H1 (cell line): ENCODE measurements around the gene MED19. TPM values are rescaled to one million over a fixed set of nuclear protein-coding genes. Genes with fewer than 3 reads are reported as not detected.

Experiments
- CTCF ChIA-PET: fragments of 300-600 bp; sonication (Branson Sonifier 250); formaldehyde crosslinking; loops from one replicate; lab custom pipeline; 2021; ENCODE audit not compliant: partially characterized antibody; lab: Charles Lee
- POLR2A ChIA-PET: fragments of 300-600 bp; sonication (Branson Sonifier 250); formaldehyde crosslinking; loops from one replicate; lab custom pipeline; 2021; ENCODE audit warnings: inconsistent platforms; ENCODE audit not compliant: partially characterized antibody; lab: Charles Lee
- DNase-seq, 2 experiments: peaks; one replicate each; pipeline versions ENCODE4 v3.0.0 to v3.0.0-alpha.2; 2010 to 2022; ENCODE audit warnings: low spot score in 2 of 2, low read depth in 1 of 2, mixed read lengths in 1 of 2
- FAIRE-seq: peaks from 2 replicates; lab custom pipeline; 2011; peaks lifted over from hg19 to GRCh38; lab: Jason Lieb, UNC
- H2AFZ ChIP-seq: 2 replicates; pipeline ENCODE4 v1.8.1; 2012; ENCODE audit warnings: low read length, inconsistent platforms
- H2AK5ac ChIP-seq: 2 replicates; pipeline ENCODE4 v1.6.1; 2013; ENCODE audit warnings: low read depth, low read length
- H2BK120ac ChIP-seq: replicated peaks from 2 replicates; pipeline ENCODE3; 2013; ENCODE audit warnings: low read depth, low read length, inconsistent platforms
- H2BK12ac ChIP-seq: 2 replicates; pipeline ENCODE4 v1.6.1; 2013; ENCODE audit warnings: low read depth, low read length
- H2BK15ac ChIP-seq: 2 replicates; pipeline ENCODE4 v1.6.1; 2013; ENCODE audit warnings: low read length
- H2BK20ac ChIP-seq: 2 replicates; pipeline ENCODE4 v1.6.1; 2013; ENCODE audit warnings: low read length
- H2BK5ac ChIP-seq: 2 replicates; pipeline ENCODE4 v1.6.1; 2013; ENCODE audit warnings: low read depth, low read length
- H3K14ac ChIP-seq: 2 replicates; pipeline ENCODE4 v1.6.1; 2013; ENCODE audit warnings: inconsistent platforms; ENCODE audit not compliant: insufficient read length
- H3K18ac ChIP-seq: 2 replicates; pipeline ENCODE4 v1.6.1; 2013; ENCODE audit warnings: low read length; ENCODE audit errors: extremely low read depth
- H3K23ac ChIP-seq: 2 replicates; pipeline ENCODE4 v1.6.1; 2013; ENCODE audit warnings: inconsistent platforms; ENCODE audit not compliant: insufficient read length
- H3K23me2 ChIP-seq: 2 replicates; pipeline ENCODE4 v1.6.1; 2013; ENCODE audit warnings: low read depth, low read length
- H3K27ac ChIP-seq: 2 replicates; pipeline ENCODE4 v1.6.1; 2011; ENCODE audit warnings: low read depth, low read length, inconsistent platforms
- H3K27me3 ChIP-seq, 4 experiments: replicated peaks in 1 of 4; 1 replicate in 1 of 4; 2 replicates in 3 of 4; pipeline versions ENCODE4 v1.6.1 to v1.8.1; 2011 to 2013; ENCODE audit warnings: low read length in 3 of 4, mild to moderate bottlenecking in 3 of 4, inconsistent platforms in 2 of 4, mixed read lengths in 2 of 4, moderate library complexity in 1 of 4; ENCODE audit not compliant: control insufficient read depth in 3 of 4, insufficient read depth in 3 of 4; ENCODE audit errors: extremely low read depth in 1 of 4
- H3K36me3 ChIP-seq, 4 experiments: 2 replicates each; pipeline versions ENCODE4 v1.6.1 to v1.8.1; 2011 to 2013; ENCODE audit warnings: mild to moderate bottlenecking in 4 of 4, low read length in 3 of 4, moderate library complexity in 2 of 4, control low read depth in 1 of 4, inconsistent platforms in 1 of 4; ENCODE audit not compliant: insufficient read depth in 4 of 4, control insufficient read depth in 2 of 4
- H3K4ac ChIP-seq: replicated peaks from 2 replicates; pipeline ENCODE3; 2013; ENCODE audit warnings: low read length, low read depth, mixed read lengths, inconsistent platforms; ENCODE audit not compliant: insufficient read length
- H3K4me1 ChIP-seq, 4 experiments: replicated peaks in 1 of 4; 1 replicate in 1 of 4; 2 replicates in 3 of 4; pipeline versions ENCODE4 v1.6.1 to v1.8.1; 2011 to 2013; ENCODE audit warnings: low read length in 3 of 4, inconsistent platforms in 2 of 4, mixed read lengths in 1 of 4; ENCODE audit not compliant: insufficient read depth in 4 of 4, control insufficient read depth in 3 of 4
- H3K4me2 ChIP-seq, 2 experiments: 2 replicates each; pipeline versions ENCODE4 v1.6.1 to v1.8.1; 2011 to 2013; ENCODE audit warnings: low read depth in 2 of 2, low read length in 2 of 2, control low read depth in 1 of 2, inconsistent platforms in 1 of 2, mild to moderate bottlenecking in 1 of 2; ENCODE audit not compliant: insufficient read depth in 1 of 2
- H3K4me3 ChIP-seq, 4 experiments: fragments of 200-600, 300-600 bp in 1 of 4; sonication (generic), shearing (Covaris generic), sonication (Bioruptor Twin) in 1 of 4; 2 replicates each; pipeline versions ENCODE4 v1.5.1 to v1.8.1; 2011 to 2016; ENCODE audit warnings: low read length in 4 of 4, low read depth in 3 of 4, control low read depth in 2 of 4, inconsistent platforms in 2 of 4, mild to moderate bottlenecking in 2 of 4, mixed read lengths in 1 of 4, moderate library complexity in 1 of 4; ENCODE audit not compliant: insufficient read depth in 2 of 4; ENCODE audit errors: extremely low read depth in 1 of 4
- H3K56ac ChIP-seq: replicated peaks from 2 replicates; pipeline ENCODE3; 2013; ENCODE audit warnings: low read depth, mild to moderate bottlenecking, mixed read lengths, low read length, inconsistent platforms; ENCODE audit not compliant: insufficient read length
- H3K79me1 ChIP-seq: 2 replicates; pipeline ENCODE4 v1.6.1; 2013; ENCODE audit warnings: low read depth, low read length, control low read depth
- H3K79me2 ChIP-seq, 2 experiments: 2 replicates each; pipeline versions ENCODE4 v1.6.1 to v1.8.1; 2012 to 2013; ENCODE audit warnings: low read length in 2 of 2, mild to moderate bottlenecking in 2 of 2, inconsistent platforms in 1 of 2; ENCODE audit not compliant: insufficient read depth in 2 of 2, control insufficient read depth in 1 of 2
- H3K9ac ChIP-seq, 4 experiments: replicated peaks in 1 of 4; 1 replicate in 1 of 4; 2 replicates in 3 of 4; pipeline versions ENCODE4 v1.6.1 to v1.8.1; 2011 to 2013; ENCODE audit warnings: low read depth in 3 of 4, low read length in 3 of 4, control low read depth in 2 of 4, mild to moderate bottlenecking in 2 of 4, moderate library complexity in 2 of 4, inconsistent platforms in 1 of 4; ENCODE audit errors: extremely low read depth in 1 of 4
- H3K9me3 ChIP-seq, 2 experiments: 2 replicates each; pipeline versions ENCODE4 v1.6.1 to v1.8.1; 2012 to 2013; ENCODE audit warnings: mild to moderate bottlenecking in 2 of 2, moderate library complexity in 2 of 2, control low read depth in 1 of 2, inconsistent platforms in 1 of 2, low read depth in 1 of 2, low read length in 1 of 2, mixed read lengths in 1 of 2; ENCODE audit not compliant: insufficient read depth in 2 of 2
- H4K20me1 ChIP-seq, 2 experiments: replicated peaks in 1 of 2; 2 replicates each; pipeline versions ENCODE3 to v1.8.1; 2011 to 2013; ENCODE audit warnings: inconsistent platforms in 2 of 2, low read length in 2 of 2, mild to moderate bottlenecking in 1 of 2; ENCODE audit not compliant: insufficient read depth in 2 of 2, control insufficient read depth in 1 of 2
- H4K5ac ChIP-seq: 2 replicates; pipeline ENCODE4 v1.6.1; 2013; ENCODE audit warnings: low read length, low read depth, mixed read lengths, inconsistent platforms; ENCODE audit not compliant: insufficient read length
- H4K8ac ChIP-seq: 2 replicates; pipeline ENCODE4 v1.8.0; 2013; ENCODE audit warnings: mild to moderate bottlenecking, moderate library complexity, low read length, inconsistent platforms; ENCODE audit not compliant: insufficient read depth; ENCODE audit errors: extremely low read depth
- H4K91ac ChIP-seq: replicated peaks from 2 replicates; pipeline ENCODE3; 2013; ENCODE audit warnings: low read length, mixed read lengths, inconsistent platforms; ENCODE audit not compliant: insufficient read length
- CEBPB ChIP-seq: IDR thresholded peaks from 2 replicates; pipeline ENCODE4 v1.6.1; 2012; ENCODE audit warnings: low read depth, low read length
- USF2 ChIP-seq: IDR thresholded peaks from 2 replicates; pipeline ENCODE4 v1.6.1; 2011; ENCODE audit warnings: low read length, improper control_type of control experiment
- WGBS, 2 experiments: shearing (Covaris generic) in 1 of 2; methylation state at CpG; one replicate each; pipeline versions ENCODE4 v1.1.6 to v1.1.7; 2013 to 2015; ENCODE audit warnings: low lambda C conversion rate in 2 of 2, mixed read lengths in 2 of 2, inconsistent platforms in 1 of 2, low coverage in 1 of 2, missing lambda C conversion rate in 1 of 2; ENCODE audit not compliant: insufficient replicate concordance in 2 of 2, insufficient coverage in 1 of 2, insufficient read length in 1 of 2; ENCODE audit errors: extremely low coverage in 1 of 2, missing lambda C conversion rate in 1 of 2; 5-methylcytosine and 5-hydroxymethylcytosine counted together
- polyA plus RNA-seq, 7 experiments: library from polyadenylated mRNA; depleted of rRNA in 3 of 7; stranded (reverse) in 5 of 7; unstranded in 2 of 7; fragments of >200 nt in 5 of 7; fragments of 200-250 nt in 2 of 7; gene quantifications; 1 replicate in 5 of 7; 2 replicates in 1 of 7; 4 replicates in 1 of 7; pipeline versions ENCODE4 v1.2.1 to v1.2.3, GENCODE V29; 2011 to 2013; ENCODE audit warnings: missing spikeins in 2 of 7, mixed read lengths in 2 of 7
- total RNA-seq: library from RNA; stranded (reverse); fragmentation: NEBNext Ultra II Directional; extraction: Animal tissue kit (Norgen Biotek cat#: 25700); gene quantifications from 2 replicates; pipeline ENCODE4 v1.2.1, GENCODE V29; 2021

MED19 gene
- total and polyA plus RNA-seq, 2 of the 8 experiments (the other 6 are each of a cell fraction or from before 2014, with no cell fraction given), result 19.4 to 35.4 TPM

- FAIRE-seq, result no peak
- no peak overlapping the region for H2BK20ac ChIP-seq
- H3K79me1 ChIP-seq, result peaks cover 2% of the 10 kb centered on the region; the same call in 1 of the 2 replicates
- peaks cover 0 to 4% (median 0%) of the 10 kb centered on the region in 4 experiments; a peak in 1 of 7 replicates for H3K4me1 ChIP-seq
- H4K20me1 ChIP-seq, result peaks cover 0 to 5% of the 10 kb centered on the region in 2 experiments
- no peak overlapping the region for H2BK5ac ChIP-seq
- H3K14ac ChIP-seq, result no peak overlapping the region
- H3K56ac ChIP-seq, result no peak overlapping the region
- no peak overlapping the region for H3K27ac ChIP-seq
- H3K23ac ChIP-seq, result no peak overlapping the region
- H3K9me3 ChIP-seq, result no peaks in the 10 kb centered on the region
- H2BK12ac ChIP-seq, result no peak overlapping the region
- H3K4me3 ChIP-seq, result no peak overlapping the region
- peaks cover 9% of the 10 kb centered on the region for H3K23me2 ChIP-seq
- no peak overlapping the region for H3K4ac ChIP-seq
- CTCF ChIA-PET, result interaction anchor here (0.6 to 2.2 kb wide), 4 partner anchors 11 to 359 kb away, joined by 3 to 7 read pairs (median 4); no protein-coding TSS in a partner anchor
- no peak overlapping the region for H3K9ac ChIP-seq
- no peak overlapping the region for H4K91ac ChIP-seq
- no peak overlapping the region for H2AK5ac ChIP-seq
- TF ChIP-seq CEBPB (peak; percentile 3; the same call in 1 of the 2 replicates), USF2 (no peak)
- H3K79me2 ChIP-seq, result peaks cover 22 to 40% of the 10 kb centered on the region in 2 experiments
- 92% methylated on average over 5 of the region's 5 CpGs; no CpG with 5 or more reads in 1 of the 2 experiments for WGBS, 2 experiments
- H2AFZ ChIP-seq, result no peak overlapping the region
- no peaks in the 10 kb centered on the region for H3K27me3 ChIP-seq
- no peak overlapping the region for H2BK120ac ChIP-seq
- H2BK15ac ChIP-seq, result no peak overlapping the region
- H3K36me3 ChIP-seq, result peaks cover 0 to 2% (median under 1%) of the 10 kb centered on the region in 4 experiments; a peak in 3 of 8 replicates
- H3K4me2 ChIP-seq, result no peak overlapping the region
- H3K18ac ChIP-seq, result no peak overlapping the region
- no peak overlapping the region; the same call in 1 of the 2 replicates for H4K8ac ChIP-seq
- H4K5ac ChIP-seq, result no peak overlapping the region
- DNase-seq, result no peak
- POLR2A ChIA-PET, result interaction anchor here (0.7 to 2.5 kb wide), 5 partner anchors 8 to 62 kb away, joined by 3 to 11 read pairs (median 5); partner anchors contain the start of gene SELENOH
These were observed 2.1 kb downstream of the MED19 start for GRCh38 chr11:57709802-57710367.
